Chondrocyte (in vitro differentiated cells): ENCODE measurements around the gene SPTBN4. TPM values are rescaled to one million over a fixed set of nuclear protein-coding genes. Genes with fewer than 3 reads are reported as not detected.

Experiments
- DNase-seq: peaks from one replicate; pipeline ENCODE4 v3.0.0; 2021; ENCODE audit warnings: mixed read lengths, low spot score
- H3K27ac Mint-ChIP-seq: one replicate; pipeline ENCODE4 v1.8.0; 2021; ENCODE audit warnings: mild to moderate bottlenecking, moderate library complexity, mixed read lengths; ENCODE audit not compliant: unreplicated experiment
- H3K27me3 Mint-ChIP-seq: 2 replicates; pipeline ENCODE4 v1.8.0; 2021; ENCODE audit warnings: low read depth, mixed read lengths
- H3K36me3 Mint-ChIP-seq: 2 replicates; pipeline ENCODE4 v1.8.0; 2021; ENCODE audit warnings: low read depth, mixed read lengths
- H3K4me1 Mint-ChIP-seq: 2 replicates; pipeline ENCODE4 v1.8.0; 2021; ENCODE audit warnings: low read depth, mild to moderate bottlenecking, mixed read lengths
- H3K4me3 Mint-ChIP-seq: one replicate; pipeline ENCODE4 v1.8.0; 2021; ENCODE audit warnings: mild to moderate bottlenecking, moderate library complexity, mixed read lengths; ENCODE audit not compliant: unreplicated experiment
- H3K9me3 Mint-ChIP-seq: 2 replicates; pipeline ENCODE4 v1.8.0; 2021; ENCODE audit warnings: low read depth, mixed read lengths
- total RNA-seq: library from RNA; stranded (reverse); gene quantifications from 3 replicates; pipeline ENCODE4 v1.2.1, GENCODE V29; 2021
- TF ChIP-seq, protein P1 (sequence below): fragments of 200-600 bp; sonication (generic); IDR thresholded peaks from 2 replicates; pipeline ENCODE4 v1.5.0; 2021; ENCODE audit warnings: antibody characterized with exemption, mild to moderate bottlenecking, moderate library complexity

The SPTBN4 gene
- total RNA-seq, 1 donor from 2014 or later: 2.5 TPM

GRCh38 chr19:40433391-40434216 is 33.2 kb upstream of the SPTBN4 start:
- Mint-ChIP-seq H3K9me3 (no peaks in the 10 kb centered on the region), H3K4me3 (peak overlapping the region; percentile 77), H3K4me1 (peaks cover 15% of the 10 kb centered on the region), H3K27me3 (no peaks in the 10 kb centered on the region), H3K36me3 (peaks cover 2% of the 10 kb centered on the region), H3K27ac (peak overlapping the region; percentile 100)
- TF ChIP-seq, protein P1, sequence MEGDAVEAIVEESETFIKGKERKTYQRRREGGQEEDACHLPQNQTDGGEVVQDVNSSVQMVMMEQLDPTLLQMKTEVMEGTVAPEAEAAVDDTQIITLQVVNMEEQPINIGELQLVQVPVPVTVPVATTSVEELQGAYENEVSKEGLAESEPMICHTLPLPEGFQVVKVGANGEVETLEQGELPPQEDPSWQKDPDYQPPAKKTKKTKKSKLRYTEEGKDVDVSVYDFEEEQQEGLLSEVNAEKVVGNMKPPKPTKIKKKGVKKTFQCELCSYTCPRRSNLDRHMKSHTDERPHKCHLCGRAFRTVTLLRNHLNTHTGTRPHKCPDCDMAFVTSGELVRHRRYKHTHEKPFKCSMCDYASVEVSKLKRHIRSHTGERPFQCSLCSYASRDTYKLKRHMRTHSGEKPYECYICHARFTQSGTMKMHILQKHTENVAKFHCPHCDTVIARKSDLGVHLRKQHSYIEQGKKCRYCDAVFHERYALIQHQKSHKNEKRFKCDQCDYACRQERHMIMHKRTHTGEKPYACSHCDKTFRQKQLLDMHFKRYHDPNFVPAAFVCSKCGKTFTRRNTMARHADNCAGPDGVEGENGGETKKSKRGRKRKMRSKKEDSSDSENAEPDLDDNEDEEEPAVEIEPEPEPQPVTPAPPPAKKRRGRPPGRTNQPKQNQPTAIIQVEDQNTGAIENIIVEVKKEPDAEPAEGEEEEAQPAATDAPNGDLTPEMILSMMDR: no peak
- no peak for DNase-seq

GRCh38 chr19:40438284-40438683 is 28.5 kb upstream of the SPTBN4 start:
- H3K36me3 Mint-ChIP-seq: peaks cover 13% of the 10 kb centered on the region
- no peaks in the 10 kb centered on the region for H3K9me3 Mint-ChIP-seq
- peak overlapping the region; percentile 36 for H3K27ac Mint-ChIP-seq
- TF ChIP-seq, protein P1: no peak
- DNase-seq: no peak
- H3K4me3 Mint-ChIP-seq: no peak overlapping the region
- H3K27me3 Mint-ChIP-seq: no peaks in the 10 kb centered on the region
- peaks cover 23% of the 10 kb centered on the region for H3K4me1 Mint-ChIP-seq

- H3K27me3 Mint-ChIP-seq: no peaks in the 10 kb centered on the region
- no peak for DNase-seq
- peaks cover 14% of the 10 kb centered on the region for H3K36me3 Mint-ChIP-seq
- TF ChIP-seq, protein P1: no peak
- H3K4me3 Mint-ChIP-seq: peak overlapping the region; percentile 100
- peak overlapping the region; percentile 99 for H3K27ac Mint-ChIP-seq
- no peaks in the 10 kb centered on the region for H3K9me3 Mint-ChIP-seq
- peaks cover 29% of the 10 kb centered on the region for H3K4me1 Mint-ChIP-seq
Measured at GRCh38 chr19:40441719-40442253, 25.0 kb upstream of the SPTBN4 start.

- H3K27ac Mint-ChIP-seq: peak overlapping the region; percentile 99
Measured at GRCh38 chr19:40442328-40443130, 24.3 kb upstream of the SPTBN4 start.

More at GRCh38 chr19:40442328-40443130, 24.3 kb upstream of the SPTBN4 start:
- Mint-ChIP-seq H3K36me3 (peaks cover 14% of the 10 kb centered on the region), H3K4me1 (peaks cover 29% of the 10 kb centered on the region), H3K9me3 (no peaks in the 10 kb centered on the region), H3K4me3 (peak overlapping the region; percentile 100), H3K27me3 (no peaks in the 10 kb centered on the region)
- TF ChIP-seq, protein P1: no peak
- DNase-seq: no peak
